IMR-90 (cell line): ENCODE results near the gene KRT3. TPM values are rescaled to one million over a fixed set of nuclear protein-coding genes. Genes with fewer than 3 reads are reported as not detected.

Experiments used
- ATAC-seq: fragments of 200-7000 bp; cut with Tn5 transposase; 2 replicates; pipeline ENCODE4 v1.9.1; 2020; ENCODE audit warnings: low read depth, mild to moderate bottlenecking, moderate library complexity
- Bru-seq: library from RNA; stranded (reverse); fragments of 400-500 nt; gene quantifications from one replicate; lab custom pipeline; 2021; lab: Mats Ljungman, UMichigan
- BruChase-seq, 2 experiments: library from RNA; stranded (reverse); fragments of 400-500 nt; gene quantifications; one replicate each; lab custom pipeline; 2021; lab: Mats Ljungman, UMichigan
- BruUV-seq: library from RNA; stranded (reverse); fragments of 400-500 nt; replicated peaks from 2 replicates; lab custom pipeline; 2021; lab: Mats Ljungman, UMichigan
- CTCF ChIA-PET: fragments of 300-600 bp; formaldehyde crosslinking; extraction: SDS; loops from one replicate; lab custom pipeline; 2021; ENCODE audit warnings: antibody characterized with exemption; lab: Yijun Ruan, JAX
- POLR2A ChIA-PET: fragments of 300-600 bp; sonication (Branson Sonifier 250); formaldehyde crosslinking; loops from one replicate; lab custom pipeline; 2022; ENCODE audit warnings: antibody characterized with exemption; ENCODE audit not compliant: unreplicated experiment; lab: Charles Lee
- DNase-seq: peaks from one replicate; pipeline ENCODE4 v3.0.0; 2013
- H2AFZ ChIP-seq: replicated peaks from 2 replicates; pipeline ENCODE3; 2013; ENCODE audit warnings: low read length, mild to moderate bottlenecking; ENCODE audit not compliant: poor library complexity
- H2AK5ac ChIP-seq: 2 replicates; pipeline ENCODE4 v1.6.1; 2013; ENCODE audit warnings: low read depth, low read length, inconsistent platforms
- H2AK9ac ChIP-seq: replicated peaks from 2 replicates; pipeline ENCODE3; 2013; ENCODE audit warnings: mild to moderate bottlenecking, low read depth, low read length, moderate library complexity; ENCODE audit not compliant: poor library complexity
- H2BK120ac ChIP-seq: 2 replicates; pipeline ENCODE4 v1.6.1; 2013; ENCODE audit warnings: low read depth, low read length, inconsistent platforms
- H2BK15ac ChIP-seq: 3 replicates; pipeline ENCODE4 v1.6.1; 2013; ENCODE audit warnings: low read depth, low read length, inconsistent platforms
- H2BK20ac ChIP-seq: 2 replicates; pipeline ENCODE4 v1.6.1; 2013; ENCODE audit warnings: low read depth, mild to moderate bottlenecking, inconsistent platforms, low read length, moderate library complexity
- H2BK5ac ChIP-seq: 2 replicates; pipeline ENCODE4 v1.6.1; 2013; ENCODE audit warnings: mild to moderate bottlenecking, low read depth, low read length, inconsistent platforms; ENCODE audit not compliant: poor library complexity, severe bottlenecking
- H3K14ac ChIP-seq: replicated peaks from 2 replicates; pipeline ENCODE4 v1.6.1; 2013; ENCODE audit warnings: low read depth, low read length, inconsistent platforms
- H3K18ac ChIP-seq: 2 replicates; pipeline ENCODE4 v1.6.1; 2013; ENCODE audit warnings: low read depth, low read length, control low read depth
- H3K23ac ChIP-seq: 2 replicates; pipeline ENCODE4 v1.6.1; 2013; ENCODE audit warnings: low read depth, low read length, inconsistent platforms
- H3K27ac ChIP-seq: 2 replicates; pipeline ENCODE4 v1.5.1; 2013; ENCODE audit warnings: mild to moderate bottlenecking, control low read depth, low read length; ENCODE audit not compliant: insufficient read depth
- H3K27me3 ChIP-seq: 2 replicates; pipeline ENCODE4 v1.6.1; 2013; ENCODE audit warnings: low read length; ENCODE audit not compliant: control insufficient read depth, insufficient read depth
- H3K36me3 ChIP-seq: 2 replicates; pipeline ENCODE4 v1.6.1; 2013; ENCODE audit warnings: low read length, mixed read lengths; ENCODE audit not compliant: control insufficient read depth, insufficient read depth
- H3K4ac ChIP-seq: 2 replicates; pipeline ENCODE4 v1.6.1; 2013; ENCODE audit warnings: low read depth, low read length, inconsistent platforms
- H3K4me1 ChIP-seq: 2 replicates; pipeline ENCODE4 v1.6.1; 2013; ENCODE audit warnings: low read length, mixed read lengths; ENCODE audit not compliant: control insufficient read depth, insufficient read depth
- H3K4me2 ChIP-seq: 2 replicates; pipeline ENCODE4 v1.6.1; 2013; ENCODE audit warnings: low read depth, mild to moderate bottlenecking, control low read depth, low read length, moderate library complexity
- H3K4me3 ChIP-seq: 2 replicates; pipeline ENCODE4 v1.5.1; 2013; ENCODE audit warnings: low read depth, mild to moderate bottlenecking, control low read depth, low read length, moderate library complexity; ENCODE audit not compliant: insufficient read depth
- H3K56ac ChIP-seq: 2 replicates; pipeline ENCODE4 v1.6.1; 2013; ENCODE audit warnings: low read length, inconsistent platforms; ENCODE audit not compliant: insufficient read depth; ENCODE audit errors: extremely low read depth
- H3K79me1 ChIP-seq, 2 experiments: 2 replicates each; pipeline ENCODE4 v1.6.1; 2013; ENCODE audit warnings: low read length in 2 of 2, inconsistent platforms in 1 of 2, low read depth in 1 of 2
- H3K9ac ChIP-seq: 2 replicates; pipeline ENCODE4 v1.6.1; 2013; ENCODE audit warnings: low read depth, low read length, control low read depth
- H3K9me1 ChIP-seq: 2 replicates; pipeline ENCODE4 v1.6.1; 2013; ENCODE audit warnings: low read length, inconsistent platforms; ENCODE audit not compliant: insufficient read depth
- H3K9me3 ChIP-seq: 2 replicates; pipeline ENCODE4 v1.6.1; 2013; ENCODE audit warnings: low read length; ENCODE audit not compliant: control insufficient read depth, insufficient read depth
- H4K20me1 ChIP-seq: 2 replicates; pipeline ENCODE4 v1.6.1; 2013; ENCODE audit warnings: low read length, inconsistent platforms; ENCODE audit not compliant: insufficient read depth
- H4K5ac ChIP-seq: 2 replicates; pipeline ENCODE4 v1.6.1; 2013; ENCODE audit warnings: mild to moderate bottlenecking, low read depth, low read length, control low read depth
- H4K8ac ChIP-seq, 2 experiments: 2 replicates each; pipeline ENCODE4 v1.6.1; 2013; ENCODE audit warnings: low read depth in 2 of 2, low read length in 2 of 2, control low read depth in 1 of 2, inconsistent platforms in 1 of 2
- H4K91ac ChIP-seq: 2 replicates; pipeline ENCODE4 v1.6.1; 2013; ENCODE audit warnings: low read depth, low read length, inconsistent platforms; ENCODE audit not compliant: insufficient read depth
- CHD1 ChIP-seq: IDR thresholded peaks from 2 replicates; pipeline ENCODE4 v1.6.1; 2012; ENCODE audit warnings: low read depth, low read length, improper control_type of control experiment
- MAFK ChIP-seq: IDR thresholded peaks from 2 replicates; pipeline ENCODE4 v1.6.1; 2012; ENCODE audit warnings: low read depth, low read length, improper control_type of control experiment
- MAZ ChIP-seq: IDR thresholded peaks from 2 replicates; pipeline ENCODE4 v1.6.1; 2012; ENCODE audit warnings: low read depth, mild to moderate bottlenecking, low read length, improper control_type of control experiment, moderate library complexity, borderline replicate concordance
- MXI1 ChIP-seq: IDR thresholded peaks from 2 replicates; pipeline ENCODE4 v1.6.1; 2012; ENCODE audit warnings: low read depth, mild to moderate bottlenecking, low read length, moderate library complexity, borderline replicate concordance
- RAD21 ChIP-seq: IDR thresholded peaks from 2 replicates; pipeline ENCODE4 v1.6.1; 2012; ENCODE audit warnings: low read length, improper control_type of control experiment
- WGBS, 2 experiments: methylation state at CpG; one replicate each; pipeline versions ENCODE4 v1.1.5 to v1.1.7; 2013; ENCODE audit warnings: missing lambda C conversion rate in 2 of 2; ENCODE audit not compliant: insufficient read length in 1 of 2; ENCODE audit errors: extremely low coverage in 2 of 2; 5-methylcytosine and 5-hydroxymethylcytosine counted together
- dilution Hi-C: fragments of 300-500 bp; cut with HindIII; formaldehyde crosslinking; loops from one replicate; pipeline ENCODE4 v1.14.3; 2018; ENCODE audit warnings: low sequenced_read_pairs; ENCODE audit not compliant: unreplicated experiment
- in situ Hi-C: fragments of 300-500 bp; cut with MboI; formaldehyde crosslinking; loops from 3 replicates; pipeline ENCODE4 v1.14.3; 2019; ENCODE audit warnings: low sequenced_read_pairs, inconsistent platforms, mixed read lengths
- intact Hi-C: fragments of 100-400 bp; cut with micrococcal nuclease; formaldehyde crosslinking; loops from 2 replicates; pipeline ENCODE4 v1.10.0; 2022
- long read RNA-seq: library from polyadenylated mRNA; unstranded; transcript quantifications from one replicate; pipeline ENCODE4 v2.0.0, GENCODE V29; 2021; ENCODE audit not compliant: unreplicated experiment
- polyA plus RNA-seq, 3 experiments: library from polyadenylated mRNA; depleted of rRNA; stranded (reverse); fragments of >200 nt; gene quantifications; 2 replicates each; pipeline ENCODE4 v1.2.3, GENCODE V29; 2012; ENCODE audit warnings: low replicate concordance in 1 of 3
- total RNA-seq: library from RNA; depleted of rRNA; stranded (reverse); fragments of >200 nt; gene quantifications from 2 replicates; pipeline ENCODE4 v1.2.3, GENCODE V29; 2012; rRNA removed

KRT3 gene
- total RNA-seq (not detected in 2 replicates), polyA plus RNA-seq (2012; rRNA removed) (not detected in 2 replicates), Bru-seq, nascent RNA (not detected), BruChase-seq, experiment 1, labeled RNA remaining after a 6-hour chase (not detected), BruChase-seq, experiment 2, labeled RNA remaining after a 2-hour chase (not detected)
- polyA plus RNA-seq (2012; cell fraction: cytosol; rRNA removed): not detected in 2 replicates
- 0.03 TPM in 1 of 2 replicates, not detected in the other for polyA plus RNA-seq (2012; cell fraction: nucleus; rRNA removed; ENCODE audit: low replicate concordance)
- long read RNA-seq: 0 reads

DNA sequence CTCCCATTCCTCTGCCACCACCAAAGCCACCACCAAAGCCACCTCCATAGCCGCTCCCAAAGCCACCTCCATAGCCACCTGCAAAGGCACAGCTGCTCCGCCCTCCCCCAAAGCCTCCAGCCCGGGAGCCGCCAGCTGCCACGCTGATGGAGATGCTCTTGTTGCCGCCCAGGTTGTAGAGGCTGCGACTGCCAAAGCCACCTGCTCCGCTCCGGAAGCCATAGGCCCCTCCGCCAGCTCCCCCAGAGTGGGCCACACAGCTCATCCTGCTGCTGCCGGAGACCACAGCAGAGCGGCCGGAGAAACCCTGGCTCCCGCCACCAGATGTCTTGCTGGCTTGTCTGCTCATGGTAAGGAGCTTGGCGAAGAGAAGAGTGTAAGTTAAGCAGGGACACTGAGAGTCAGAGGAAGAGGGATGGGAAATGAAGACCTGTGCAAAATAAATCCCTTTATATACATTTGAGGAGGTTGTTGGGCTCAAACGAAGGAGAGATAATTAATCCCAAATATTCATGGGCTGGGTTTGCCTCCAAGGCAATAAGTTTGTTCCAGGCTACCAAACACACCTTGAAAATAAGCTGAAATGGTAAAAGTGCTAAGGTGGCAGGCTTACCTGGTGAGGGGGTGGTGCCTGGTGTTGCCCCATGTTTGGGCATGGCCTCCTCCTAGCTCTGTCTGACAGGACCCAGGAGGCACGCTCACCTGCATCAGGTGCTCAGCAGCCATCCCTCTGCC, at the start of gene KRT3:
Gene KRT3 (minus strand): TSS at position 424 of the 735 bp plus-strand sequence. CDS start 75 bp downstream, at position 349.
- Histone ChIP-seq H3K23ac (no peak within 1 kb of the TSS), H2BK15ac (no peak within 1 kb of the TSS), H3K4me2 (no peak within 1 kb of the TSS), H3K4me1 (no peaks in the 10 kb centered on the region), H3K27me3 (peaks cover 19% of the 10 kb centered on the region), H2BK120ac (no peak within 1 kb of the TSS), H4K20me1 (no peaks in the 10 kb centered on the region; the same call in 1 of the 2 replicates), H2BK20ac (no peak within 1 kb of the TSS), H2AFZ (no peak within 1 kb of the TSS), H3K36me3 (no peaks in the 10 kb centered on the region), H3K18ac (no peak within 1 kb of the TSS), H2BK5ac (no peak within 1 kb of the TSS), H3K9ac (no peak within 1 kb of the TSS), H3K9me3 (no peaks in the 10 kb centered on the region), H3K79me1 (no peaks in the 10 kb centered on the region), H2AK9ac (no peak within 1 kb of the TSS), H3K27ac (no peak within 1 kb of the TSS), H3K4me3 (no peak within 1 kb of the TSS), H3K9me1 (peaks cover 3% of the 10 kb centered on the region; the same call in 1 of the 2 replicates), H3K56ac (no peak within 1 kb of the TSS), H4K8ac (no peak within 1 kb of the TSS), H3K4ac (no peak within 1 kb of the TSS), H2AK5ac (no peak within 1 kb of the TSS), H4K91ac (no peak within 1 kb of the TSS), H3K14ac (no peak within 1 kb of the TSS), H4K5ac (no peak within 1 kb of the TSS)
- no TSS peak for BruUV-seq
- ChIA-PET CTCF (no interaction called here), POLR2A (no interaction called here)
- no peak for TF ChIP-seq MAFK
- no peak for TF ChIP-seq MAZ
- TF ChIP-seq RAD21: no peak
- TF ChIP-seq MXI1: no peak
- TF ChIP-seq CHD1: no peak
- no peak for DNase-seq
- intact Hi-C loops (no loop called here), dilution Hi-C loops (no loop called here), in situ Hi-C loops (no loop called here)
- 100% methylated on average over 2 of the region's 17 CpGs; no CpG with 5 or more reads in 1 of the 2 experiments for WGBS, 2 experiments
- ATAC-seq: no peak
